Chondrocyte (in vitro differentiated cells): ENCODE measurements around the gene HLA-DPB1. TPM values are rescaled to one million over a fixed set of nuclear protein-coding genes. Genes with fewer than 3 reads are reported as not detected.

Source experiments
- DNase-seq: peaks from one replicate; pipeline ENCODE4 v3.0.0; 2021; ENCODE audit warnings: mixed read lengths, low spot score
- H3K27ac Mint-ChIP-seq: one replicate; pipeline ENCODE4 v1.8.0; 2021; ENCODE audit warnings: mild to moderate bottlenecking, moderate library complexity, mixed read lengths; ENCODE audit not compliant: unreplicated experiment
- H3K27me3 Mint-ChIP-seq: 2 replicates; pipeline ENCODE4 v1.8.0; 2021; ENCODE audit warnings: low read depth, mixed read lengths
- H3K36me3 Mint-ChIP-seq: 2 replicates; pipeline ENCODE4 v1.8.0; 2021; ENCODE audit warnings: low read depth, mixed read lengths
- H3K4me1 Mint-ChIP-seq: 2 replicates; pipeline ENCODE4 v1.8.0; 2021; ENCODE audit warnings: low read depth, mild to moderate bottlenecking, mixed read lengths
- H3K4me3 Mint-ChIP-seq: one replicate; pipeline ENCODE4 v1.8.0; 2021; ENCODE audit warnings: mild to moderate bottlenecking, moderate library complexity, mixed read lengths; ENCODE audit not compliant: unreplicated experiment
- H3K9me3 Mint-ChIP-seq: 2 replicates; pipeline ENCODE4 v1.8.0; 2021; ENCODE audit warnings: low read depth, mixed read lengths
- total RNA-seq: library from RNA; stranded (reverse); gene quantifications from 3 replicates; pipeline ENCODE4 v1.2.1, GENCODE V29; 2021
- TF ChIP-seq, protein P1 (sequence below): fragments of 200-600 bp; sonication (generic); IDR thresholded peaks from 2 replicates; pipeline ENCODE4 v1.5.0; 2021; ENCODE audit warnings: antibody characterized with exemption, mild to moderate bottlenecking, moderate library complexity

The HLA-DPB1 gene
- total RNA-seq, 1 donor from 2014 or later, result 2.9 TPM

DNA sequence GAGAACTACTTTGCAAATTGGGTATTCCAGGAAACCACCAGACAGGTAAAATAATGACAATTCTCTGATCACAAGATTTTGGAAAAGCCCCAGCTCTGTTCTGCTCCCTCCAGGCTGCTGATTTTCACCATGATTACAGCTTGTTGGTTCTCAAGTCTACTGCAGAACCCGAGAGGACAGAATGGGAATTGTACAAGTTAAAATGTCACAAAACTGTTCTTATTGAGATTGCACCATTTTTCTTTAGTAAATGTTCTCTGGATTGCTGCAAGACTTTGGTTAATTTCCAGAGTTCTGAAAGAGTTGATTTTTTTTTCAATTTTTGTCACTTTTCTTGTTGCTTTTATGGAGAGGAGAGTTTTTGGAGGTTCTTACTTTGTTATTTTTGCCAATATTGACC is 39.3 kb upstream of the HLA-DPB1 start:
- Mint-ChIP-seq H3K36me3 (no peaks in the 10 kb centered on the region), H3K9me3 (peaks cover 14% of the 10 kb centered on the region), H3K27me3 (peaks cover 73% of the 10 kb centered on the region), H3K4me1 (no peaks in the 10 kb centered on the region), H3K4me3 (no peak overlapping the region), H3K27ac (no peak overlapping the region)
- TF ChIP-seq, protein P1, sequence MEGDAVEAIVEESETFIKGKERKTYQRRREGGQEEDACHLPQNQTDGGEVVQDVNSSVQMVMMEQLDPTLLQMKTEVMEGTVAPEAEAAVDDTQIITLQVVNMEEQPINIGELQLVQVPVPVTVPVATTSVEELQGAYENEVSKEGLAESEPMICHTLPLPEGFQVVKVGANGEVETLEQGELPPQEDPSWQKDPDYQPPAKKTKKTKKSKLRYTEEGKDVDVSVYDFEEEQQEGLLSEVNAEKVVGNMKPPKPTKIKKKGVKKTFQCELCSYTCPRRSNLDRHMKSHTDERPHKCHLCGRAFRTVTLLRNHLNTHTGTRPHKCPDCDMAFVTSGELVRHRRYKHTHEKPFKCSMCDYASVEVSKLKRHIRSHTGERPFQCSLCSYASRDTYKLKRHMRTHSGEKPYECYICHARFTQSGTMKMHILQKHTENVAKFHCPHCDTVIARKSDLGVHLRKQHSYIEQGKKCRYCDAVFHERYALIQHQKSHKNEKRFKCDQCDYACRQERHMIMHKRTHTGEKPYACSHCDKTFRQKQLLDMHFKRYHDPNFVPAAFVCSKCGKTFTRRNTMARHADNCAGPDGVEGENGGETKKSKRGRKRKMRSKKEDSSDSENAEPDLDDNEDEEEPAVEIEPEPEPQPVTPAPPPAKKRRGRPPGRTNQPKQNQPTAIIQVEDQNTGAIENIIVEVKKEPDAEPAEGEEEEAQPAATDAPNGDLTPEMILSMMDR, result no peak
- no peak for DNase-seq

DNA sequence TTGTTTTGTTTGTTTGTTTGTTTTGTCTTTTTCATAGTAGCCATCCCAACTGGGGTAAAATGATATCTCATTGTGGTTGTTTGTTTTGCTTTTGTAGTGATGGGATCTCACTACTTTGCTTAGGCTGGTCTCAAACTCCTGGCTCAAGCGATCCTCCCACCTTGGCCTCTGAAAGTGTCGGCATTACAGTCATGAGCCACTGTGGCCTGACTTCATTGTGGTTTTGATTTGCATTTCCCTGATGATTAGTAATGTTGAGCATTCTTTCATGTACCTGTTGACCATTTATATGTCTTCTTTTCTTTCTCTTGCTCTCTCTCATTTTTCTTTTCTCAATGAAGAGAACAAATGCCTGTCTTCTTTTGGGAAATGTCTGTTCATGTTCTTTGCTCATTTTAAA is 35.6 kb upstream of the HLA-DPB1 start:
- peaks cover 66% of the 10 kb centered on the region for H3K27me3 Mint-ChIP-seq
- TF ChIP-seq, protein P1, result no peak
- no peaks in the 10 kb centered on the region for H3K4me1 Mint-ChIP-seq
- H3K4me3 Mint-ChIP-seq, result no peak overlapping the region
- no peaks in the 10 kb centered on the region for H3K36me3 Mint-ChIP-seq
- peaks cover 23% of the 10 kb centered on the region for H3K9me3 Mint-ChIP-seq
- no peak overlapping the region for H3K27ac Mint-ChIP-seq
- no peak for DNase-seq

DNA sequence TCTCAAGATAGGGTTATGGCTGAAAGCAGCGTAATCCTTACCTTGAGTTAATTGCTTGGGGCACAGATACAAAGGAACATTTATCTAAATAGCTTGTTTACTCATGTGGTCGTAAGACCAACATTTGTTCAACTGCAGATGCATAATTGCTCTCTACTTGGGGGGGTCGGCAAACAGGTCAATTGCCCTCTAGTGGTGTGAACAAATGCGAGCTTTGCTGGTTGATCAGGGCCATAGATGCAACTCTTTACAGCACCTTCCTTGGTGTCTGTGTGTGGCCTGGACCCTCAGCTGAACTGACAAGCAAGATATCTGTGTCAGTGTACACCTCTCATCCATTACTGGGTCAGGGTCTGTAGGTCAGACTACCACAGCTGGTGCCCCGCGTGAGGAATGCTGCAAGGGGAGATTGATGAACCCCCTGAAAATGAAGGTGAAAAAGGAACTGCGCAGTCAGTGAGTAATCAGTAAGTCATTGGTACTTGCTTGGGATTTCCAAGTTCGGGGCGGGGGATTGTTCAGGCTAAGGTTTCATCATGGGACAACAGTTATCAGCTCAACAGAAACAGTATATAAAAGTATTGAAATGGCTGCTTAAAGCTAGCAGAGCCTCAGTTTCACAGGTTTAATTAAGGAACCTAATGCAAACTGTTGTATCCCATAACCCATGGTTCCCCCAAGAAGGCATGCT is 26.3 kb upstream of the HLA-DPB1 start:
- DNase-seq, result no peak
- no peaks in the 10 kb centered on the region for H3K36me3 Mint-ChIP-seq
- H3K9me3 Mint-ChIP-seq, result peaks cover 3% of the 10 kb centered on the region
- TF ChIP-seq, protein P1, result no peak
- no peak overlapping the region for H3K27ac Mint-ChIP-seq
- peaks cover 66% of the 10 kb centered on the region for H3K27me3 Mint-ChIP-seq
- no peaks in the 10 kb centered on the region for H3K4me1 Mint-ChIP-seq
- no peak overlapping the region for H3K4me3 Mint-ChIP-seq

DNA sequence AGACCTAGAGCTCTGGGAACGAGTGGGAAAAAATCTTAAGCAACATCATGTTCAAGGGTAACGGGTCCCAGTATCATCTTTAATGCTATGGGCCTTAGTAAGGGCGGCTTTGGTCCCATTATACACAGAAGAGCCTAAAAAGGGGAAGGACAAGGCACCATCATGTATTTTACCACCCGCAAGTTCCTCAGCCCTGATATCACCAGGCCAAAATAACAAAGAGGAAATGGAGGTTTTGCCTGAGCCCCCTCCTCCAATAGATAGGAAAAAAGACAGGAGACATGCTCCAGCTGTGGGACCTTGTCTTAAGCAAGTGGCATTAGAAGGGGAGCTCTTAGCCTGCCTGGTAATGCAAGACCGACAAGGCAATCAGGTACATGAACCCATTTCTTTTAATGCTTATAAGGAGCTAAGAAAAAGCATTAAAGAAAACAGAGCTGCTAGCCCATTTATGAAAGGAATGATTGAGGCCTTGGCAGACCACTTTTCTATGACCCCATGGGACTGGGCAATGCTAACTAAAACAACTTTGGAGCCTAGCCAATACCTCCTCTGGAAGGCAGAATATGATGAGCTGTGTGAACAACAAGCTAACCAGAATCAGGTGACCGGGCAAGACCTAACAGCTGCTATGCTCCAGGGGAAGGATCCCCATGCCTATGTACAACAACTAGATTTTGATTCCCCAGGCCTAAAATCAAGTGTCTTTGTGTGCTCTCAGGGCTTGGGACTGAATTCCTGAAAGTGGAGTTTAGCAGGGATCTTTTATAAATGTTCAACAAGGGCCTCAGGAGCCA is 25.6 kb upstream of the HLA-DPB1 start:
- TF ChIP-seq, protein P1, result no peak
- Mint-ChIP-seq H3K36me3 (no peaks in the 10 kb centered on the region), H3K9me3 (no peaks in the 10 kb centered on the region)

DNA sequence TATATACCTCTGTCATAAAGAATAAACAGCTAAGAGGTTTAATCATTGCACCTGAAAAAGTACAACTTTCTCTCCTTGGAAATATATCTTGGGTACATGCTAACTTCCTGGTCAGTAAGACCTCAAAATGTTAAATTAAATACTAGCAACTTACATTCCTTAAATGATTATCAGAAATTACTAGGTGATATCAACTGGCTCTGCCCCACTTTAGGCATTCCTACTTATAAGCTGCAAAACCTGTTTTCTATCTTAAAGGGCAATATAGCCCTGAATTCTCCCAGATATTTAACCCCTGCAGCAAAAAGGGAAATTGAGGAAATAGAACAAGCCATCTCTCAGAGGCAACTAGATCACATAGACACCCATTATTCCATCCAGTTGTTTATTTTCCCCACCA is 23.2 kb upstream of the HLA-DPB1 start:
- no peaks in the 10 kb centered on the region for H3K36me3 Mint-ChIP-seq
- peaks cover 61% of the 10 kb centered on the region for H3K27me3 Mint-ChIP-seq
- H3K27ac Mint-ChIP-seq, result no peak overlapping the region
- no peak for DNase-seq
- no peaks in the 10 kb centered on the region for H3K9me3 Mint-ChIP-seq
- TF ChIP-seq, protein P1, result no peak
- no peaks in the 10 kb centered on the region for H3K4me1 Mint-ChIP-seq
- H3K4me3 Mint-ChIP-seq, result no peak overlapping the region

More for the DNA sequence above, 25.6 kb upstream of the HLA-DPB1 start:
- peaks cover 65% of the 10 kb centered on the region for H3K27me3 Mint-ChIP-seq
- H3K4me3 Mint-ChIP-seq, result no peak overlapping the region
- DNase-seq, result no peak
- no peaks in the 10 kb centered on the region for H3K4me1 Mint-ChIP-seq
- H3K27ac Mint-ChIP-seq, result no peak overlapping the region
